ENCODE results near the gene ADH5.

- no peak for TF ChIP-seq CTCF (IDR thresholded peaks at IDR 0.05)
- no peak for TF ChIP-seq POLR2A (IDR thresholded peaks at IDR 0.05; ENCODE audit: low read depth)
- no peak for TF ChIP-seq EP300 (IDR thresholded peaks at IDR 0.05)
- TF ChIP-seq POLR2AphosphoS5 (IDR thresholded peaks at IDR 0.05) = no peak
Measured at GRCh38 chr4:99033956-99034355, 54.6 kb downstream of the ADH5 start.

Measured in esophagus muscularis mucosa (tissue), 4 donors.